GM18868 (cell line): Measurements from ENCODE around the gene ARHGAP8.
"Not testable (repeated sequence)": the region's sequence is repeated elsewhere in the genome, so short reads cannot be mapped to it uniquely, and the experiment has no call there.

ENCODE experiments used
- ATAC-seq: cut with Tn5 transposase; IDR thresholded peaks from one replicate; pipeline ENCODE4 v1.9.1; 2021; ENCODE audit warnings: mild to moderate bottlenecking, moderate library complexity; ENCODE audit not compliant: unreplicated experiment

The ARHGAP8 gene

DNA sequence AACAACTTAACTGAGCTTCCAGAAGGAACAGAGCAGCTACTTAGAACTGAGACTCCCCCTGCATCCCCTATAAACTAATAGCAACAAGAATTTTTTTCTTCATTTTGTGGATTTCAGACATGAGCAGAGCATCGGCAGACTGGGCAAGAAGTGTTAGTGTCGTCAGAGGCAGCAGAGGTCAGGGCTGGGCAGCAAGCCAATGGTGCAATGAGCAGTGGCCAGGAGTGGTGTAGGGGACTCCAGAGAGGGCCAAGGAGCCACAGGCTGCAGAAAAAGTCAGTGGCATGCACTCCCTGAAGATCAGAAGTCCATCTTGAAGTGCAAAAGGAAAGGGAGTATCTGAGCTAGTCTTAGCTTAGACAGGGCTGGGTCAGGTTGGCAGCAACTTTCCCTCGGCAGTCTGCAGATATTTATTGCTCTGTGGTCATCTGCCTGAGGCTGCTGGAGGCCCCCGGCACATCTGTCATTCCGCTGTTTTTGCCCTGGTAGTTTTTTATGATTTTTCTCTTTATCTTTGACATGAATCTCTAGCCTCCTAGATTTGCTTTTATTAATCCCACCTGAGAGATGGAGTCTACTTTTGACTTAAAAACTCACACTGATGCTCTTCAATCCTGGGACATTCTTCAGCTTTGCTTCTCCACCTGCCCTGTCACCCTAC is 152.2 kb downstream of the ARHGAP8 start:
- not testable (repeated sequence) for ATAC-seq

DNA sequence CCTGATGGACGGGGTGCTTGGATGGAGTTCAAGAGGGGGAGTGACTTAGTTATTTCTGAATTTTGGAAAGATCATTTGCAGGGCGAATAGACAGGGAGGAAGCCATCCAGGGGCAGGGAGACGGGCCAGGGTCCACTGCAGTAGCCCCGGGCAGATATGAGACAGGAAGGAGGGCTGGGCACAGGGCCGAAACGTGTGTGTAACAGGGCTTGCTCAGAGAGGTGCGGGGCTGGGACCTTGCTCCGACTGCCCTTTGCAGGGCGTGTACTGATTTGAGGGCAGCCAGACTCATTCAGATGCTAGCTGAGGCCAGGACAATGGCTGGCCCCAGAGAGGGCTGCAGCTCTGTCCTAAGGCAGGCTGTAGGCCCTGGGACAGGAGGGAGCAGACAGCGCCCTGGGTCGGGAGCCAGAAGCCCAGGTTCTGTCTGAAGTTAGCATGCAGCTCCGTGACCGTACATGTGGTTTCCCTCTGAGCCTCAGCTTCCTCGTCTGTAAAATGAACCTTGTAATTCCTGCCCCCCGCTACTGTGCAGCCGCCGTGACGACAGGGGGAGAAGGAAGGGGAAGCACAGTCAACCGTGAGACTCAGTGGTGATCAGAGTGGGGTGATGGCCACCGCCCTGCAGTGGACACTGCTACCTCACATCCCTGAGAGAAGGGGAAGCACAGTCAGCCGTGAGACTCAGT is 154.0 kb downstream of the ARHGAP8 start:
- no peak for ATAC-seq

DNA sequence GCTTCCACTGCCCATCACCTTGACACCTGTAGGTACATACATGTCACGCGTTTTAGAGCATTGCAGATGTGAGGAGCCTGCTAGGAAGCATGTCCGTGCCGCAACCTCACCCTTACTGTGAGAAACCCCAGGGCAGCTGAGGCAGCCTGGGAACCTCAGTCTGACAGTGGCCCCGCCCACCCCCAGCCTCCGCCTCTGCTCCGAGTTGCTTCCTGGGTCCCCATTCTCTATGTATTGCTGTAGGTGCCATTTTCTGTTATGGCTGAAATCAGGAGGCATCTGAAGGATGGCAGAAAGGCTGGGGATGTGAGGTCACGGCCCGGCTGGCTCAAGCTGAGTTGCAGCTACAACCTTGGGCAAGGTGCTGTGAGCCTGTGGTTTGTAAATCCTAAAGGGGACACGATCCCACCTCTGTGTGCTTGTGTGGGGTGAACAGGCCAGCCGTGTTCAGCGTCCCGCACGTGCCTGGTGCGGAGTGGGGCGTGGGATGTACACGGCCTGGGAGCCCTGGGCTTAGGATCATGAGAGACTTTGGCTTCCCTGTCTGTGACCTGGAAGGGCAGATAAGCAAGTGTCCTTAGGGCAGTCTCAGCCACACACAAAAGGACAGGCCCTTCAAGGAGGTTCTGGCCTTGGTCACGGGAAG is 154.7 kb downstream of the ARHGAP8 start:
- ATAC-seq = no peak

DNA sequence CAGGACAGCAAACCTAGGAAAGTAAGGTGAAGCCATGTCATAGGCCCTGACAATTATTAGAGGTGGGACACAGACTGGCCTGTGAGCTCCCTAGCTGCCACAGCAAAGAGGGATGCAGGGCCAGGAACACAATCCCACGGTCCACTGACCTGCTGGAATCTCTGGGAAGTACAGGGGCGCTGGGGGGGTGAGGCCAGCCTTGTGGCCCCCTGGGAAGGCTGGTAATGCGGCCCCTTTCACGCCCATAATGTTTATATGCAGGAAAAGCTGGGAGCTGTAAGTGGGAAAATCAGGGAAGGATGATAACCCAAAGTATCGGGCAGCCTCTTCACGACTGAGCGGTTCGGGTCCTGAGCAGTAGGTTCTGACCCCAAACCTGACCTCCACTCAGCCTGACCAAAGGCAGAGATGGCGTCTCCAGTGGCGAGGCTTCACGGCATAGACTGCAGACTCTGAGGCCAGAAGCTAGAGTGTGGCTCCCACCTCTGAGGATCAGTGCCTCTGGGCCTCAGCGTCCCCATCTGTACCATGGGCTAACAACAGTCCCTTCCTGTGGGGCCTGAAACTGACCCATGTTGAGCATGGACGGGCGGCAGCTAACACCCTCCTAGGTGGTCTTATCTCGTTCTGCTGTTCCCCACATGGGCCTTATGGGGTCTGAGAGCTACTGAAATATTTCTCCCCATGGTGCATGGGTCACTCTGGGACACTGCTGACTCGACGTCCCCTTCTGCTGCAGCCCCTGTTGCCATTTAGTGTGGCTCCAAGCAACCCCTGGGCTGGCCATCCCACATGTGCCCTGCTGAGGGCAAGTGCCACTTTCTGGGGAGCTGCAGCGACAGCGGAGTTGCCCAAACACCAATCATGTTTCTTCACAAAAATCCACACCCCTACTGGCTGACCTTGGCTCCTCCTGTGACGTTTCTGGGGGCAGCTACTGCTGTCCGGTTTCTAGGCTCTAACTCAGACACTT is 155.7 kb downstream of the ARHGAP8 start:
- ATAC-seq = no peak

DNA sequence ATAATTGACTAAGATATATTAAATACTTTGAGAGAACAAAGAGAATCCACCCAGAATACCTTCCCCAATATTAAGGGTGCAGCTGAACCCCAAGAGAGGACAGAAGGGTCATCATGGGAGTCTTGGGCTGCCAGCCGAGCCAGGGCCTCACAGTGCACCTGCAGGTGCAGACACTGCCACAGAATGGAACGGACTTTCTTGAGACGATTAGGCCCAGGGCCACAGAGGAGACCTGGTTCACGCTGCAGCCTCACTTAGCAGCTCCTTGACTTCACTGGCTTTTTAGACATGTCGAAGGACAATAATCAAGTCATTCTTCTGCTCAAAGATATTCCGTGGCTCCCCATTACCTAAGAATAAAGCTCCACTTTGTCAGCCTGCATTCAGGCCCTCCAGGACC is 156.9 kb downstream of the ARHGAP8 start:
- no peak for ATAC-seq
